Measurements from ENCODE around the gene KIAA0825.

The KIAA0825 gene

GRCh38 chr5:94244921-94245320, 373.5 kb downstream of the KIAA0825 start:
- no peak for TF ChIP-seq CTCF (IDR thresholded peaks at IDR 0.05)

- no peak for TF ChIP-seq CTCF (IDR thresholded peaks at IDR 0.05)
Measured at GRCh38 chr5:94243612-94244011, 374.8 kb downstream of the KIAA0825 start.

- no peak for TF ChIP-seq CTCF (IDR thresholded peaks at IDR 0.05)
Measured at GRCh38 chr5:94240993-94241651, 377.3 kb downstream of the KIAA0825 start.

GRCh38 chr5:94240596-94240992, 377.8 kb downstream of the KIAA0825 start:
- TF ChIP-seq CTCF (IDR thresholded peaks at IDR 0.05) = no peak

- TF ChIP-seq CTCF (IDR thresholded peaks at IDR 0.05) = no peak
Measured at GRCh38 chr5:94240134-94240533, 378.3 kb downstream of the KIAA0825 start.

- no peak for TF ChIP-seq CTCF (IDR thresholded peaks at IDR 0.05)
Measured at GRCh38 chr5:94239266-94239665, 379.1 kb downstream of the KIAA0825 start.

- no peak for TF ChIP-seq CTCF (IDR thresholded peaks at IDR 0.05)
Measured at GRCh38 chr5:94234987-94235386, 383.4 kb downstream of the KIAA0825 start.

GRCh38 chr5:94228791-94229190, 389.6 kb downstream of the KIAA0825 start:
- no peak for TF ChIP-seq CTCF (IDR thresholded peaks at IDR 0.05)
